WTC11 (cell line): ENCODE data around the gene ADRB2. TPM values are rescaled to one million over a fixed set of nuclear protein-coding genes. Genes with fewer than 3 reads are reported as not detected.

Experiments used
- ATAC-seq: fragments of 200-7000 bp; cut with Tn5 transposase; 2 replicates; pipeline ENCODE4 v1.10.0; 2021; ENCODE audit warnings: mild to moderate bottlenecking, moderate library complexity
- CTCF ChIA-PET: fragments of 300-600 bp; sonication (Branson Sonifier 250); formaldehyde crosslinking; loops from one replicate; lab custom pipeline; 2021; ENCODE audit warnings: antibody characterized with exemption; lab: Charles Lee
- POLR2A ChIA-PET: fragments of 350-600 bp; sonication (Branson Sonifier 250); formaldehyde crosslinking; loops from one replicate; lab custom pipeline; 2021; ENCODE audit warnings: antibody characterized with exemption; lab: Charles Lee
- DNase-seq: peaks from one replicate; pipeline ENCODE4 v3.0.0; 2021; ENCODE audit warnings: low spot score
- H3K27ac Mint-ChIP-seq: 2 replicates; pipeline ENCODE4 v1.8.0; 2021; ENCODE audit warnings: mixed read lengths
- H3K27me3 Mint-ChIP-seq: 2 replicates; pipeline ENCODE4 v1.8.0; 2021; ENCODE audit warnings: low read depth, mild to moderate bottlenecking, moderate library complexity, mixed read lengths
- H3K36me3 Mint-ChIP-seq: 2 replicates; pipeline ENCODE4 v1.8.0; 2021; ENCODE audit warnings: mixed read lengths
- H3K4me1 Mint-ChIP-seq: 2 replicates; pipeline ENCODE4 v1.8.0; 2022; ENCODE audit warnings: mixed read lengths
- H3K4me3 Mint-ChIP-seq: 2 replicates; pipeline ENCODE4 v1.8.0; 2021; ENCODE audit warnings: mild to moderate bottlenecking, moderate library complexity, mixed read lengths
- H3K9me3 Mint-ChIP-seq: 2 replicates; pipeline ENCODE4 v1.8.0; 2021; ENCODE audit warnings: mixed read lengths
- CREB1 ChIP-seq: sonication (generic); formaldehyde crosslinking; IDR thresholded peaks from 2 replicates; pipeline ENCODE4 v1.8.0; 2023; ENCODE audit warnings: mild to moderate bottlenecking, missing genetic modification reagents
- CTCF ChIP-seq: fragments of 200-600 bp; IDR thresholded peaks from 2 replicates; pipeline ENCODE4 v1.8.0; 2022; ENCODE audit warnings: antibody characterized with exemption
- E2F4 ChIP-seq: sonication (generic); formaldehyde crosslinking; IDR thresholded peaks from 2 replicates; pipeline ENCODE4 v1.8.1; 2022; ENCODE audit warnings: low read depth, mild to moderate bottlenecking, moderate library complexity, missing genetic modification reagents, borderline replicate concordance
- ERG ChIP-seq: fragments of 250-450 bp; sonication (Bioruptor Pico); IDR thresholded peaks from 2 replicates; pipeline ENCODE4 v1.8.0; 2021; ENCODE audit warnings: mild to moderate bottlenecking
- GTF2I ChIP-seq: fragments of 250-450 bp; sonication (Bioruptor Pico); conservative IDR thresholded peaks from 2 replicates; pipeline ENCODE4 v1.4.0; 2021; ENCODE audit warnings: mild to moderate bottlenecking
- IRF1 ChIP-seq: sonication (generic); formaldehyde crosslinking; IDR thresholded peaks from 2 replicates; pipeline ENCODE4 v1.8.0; 2023; ENCODE audit warnings: missing genetic modification reagents
- OVOL2 ChIP-seq: fragments of 250-450 bp; sonication (Bioruptor Pico); IDR thresholded peaks from 2 replicates; pipeline ENCODE4 v1.9.0; 2021; ENCODE audit warnings: mild to moderate bottlenecking, borderline replicate concordance
- SMAD4 ChIP-seq: sonication (generic); formaldehyde crosslinking; IDR thresholded peaks from 2 replicates; pipeline ENCODE4 v1.8.0; 2022; ENCODE audit warnings: mild to moderate bottlenecking, missing genetic modification reagents
- TEAD1 ChIP-seq: sonication (generic); formaldehyde crosslinking; IDR thresholded peaks from 2 replicates; pipeline ENCODE4 v1.8.0; 2022; ENCODE audit warnings: mild to moderate bottlenecking, missing genetic modification reagents
- ZNF396 ChIP-seq: fragments of 250-450 bp; sonication (Bioruptor Pico); IDR thresholded peaks from 2 replicates; pipeline ENCODE4 v1.8.0; 2021; ENCODE audit warnings: mild to moderate bottlenecking, moderate library complexity, borderline replicate concordance
- ZSCAN18 ChIP-seq: fragments of 250-450 bp; sonication (Bioruptor Pico); IDR thresholded peaks from 2 replicates; pipeline ENCODE4 v2.1.2; 2022; ENCODE audit warnings: mild to moderate bottlenecking, moderate library complexity
- total RNA-seq: library from RNA; stranded (reverse); gene quantifications from 3 replicates; pipeline ENCODE4 v1.2.3, GENCODE V29; 2021
- TF ChIP-seq, protein P1 (sequence below): sonication (generic); formaldehyde crosslinking; IDR thresholded peaks from 2 replicates; pipeline ENCODE4 v1.8.1; 2023; ENCODE audit warnings: mild to moderate bottlenecking, missing genetic modification reagents
- TF ChIP-seq, protein P2 (sequence below): sonication (generic); formaldehyde crosslinking; IDR thresholded peaks from 2 replicates; pipeline ENCODE4 v1.8.0; 2023; ENCODE audit warnings: mild to moderate bottlenecking, missing genetic modification reagents
- TF ChIP-seq, protein P3 (sequence below): sonication (generic); formaldehyde crosslinking; IDR thresholded peaks from 2 replicates; pipeline ENCODE4 v1.8.1; 2023; ENCODE audit warnings: mild to moderate bottlenecking, missing genetic modification reagents, moderate library complexity
- TF ChIP-seq, protein P4 (sequence below): sonication (generic); formaldehyde crosslinking; IDR thresholded peaks from 2 replicates; pipeline ENCODE4 v1.8.0; 2022; ENCODE audit warnings: mild to moderate bottlenecking, missing genetic modification reagents

Gene ADRB2
- total RNA-seq, 1 experiment from 2014 or later = 1.2 TPM

DNA sequence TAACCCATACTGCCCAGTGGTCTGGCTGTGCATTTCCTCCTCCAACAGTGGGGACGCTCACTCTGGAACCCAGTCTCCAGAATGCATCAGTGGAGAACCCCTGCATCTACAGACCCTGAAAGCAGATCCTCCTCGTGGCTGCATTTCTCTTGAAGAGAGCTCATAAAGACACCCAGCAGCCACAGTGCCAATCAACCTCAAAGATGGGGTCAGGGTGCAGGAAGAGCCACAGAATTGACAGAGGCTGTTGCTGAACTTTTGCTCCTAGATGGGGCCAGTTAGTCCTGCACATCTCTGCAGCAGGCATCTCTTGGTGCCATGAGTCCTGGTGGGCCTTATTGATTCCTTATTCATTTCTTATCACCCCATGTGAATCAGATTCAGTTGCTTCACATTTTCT, 39.6 kb downstream of the ADRB2 start:
- TF ChIP-seq ZNF396 (CRISPR knock-in tag) (no peak), SMAD4 (CRISPR knock-in tag) (no peak), CREB1 (CRISPR knock-in tag) (no peak), OVOL2 (CRISPR knock-in tag) (no peak), GTF2I (CRISPR knock-in tag) (no peak), IRF1 (CRISPR knock-in tag) (no peak), E2F4 (CRISPR knock-in tag) (no peak), ERG (CRISPR knock-in tag) (no peak), CTCF (no peak), ZSCAN18 (no peak), TEAD1 (CRISPR knock-in tag) (no peak)
- TF ChIP-seq, protein P1, sequence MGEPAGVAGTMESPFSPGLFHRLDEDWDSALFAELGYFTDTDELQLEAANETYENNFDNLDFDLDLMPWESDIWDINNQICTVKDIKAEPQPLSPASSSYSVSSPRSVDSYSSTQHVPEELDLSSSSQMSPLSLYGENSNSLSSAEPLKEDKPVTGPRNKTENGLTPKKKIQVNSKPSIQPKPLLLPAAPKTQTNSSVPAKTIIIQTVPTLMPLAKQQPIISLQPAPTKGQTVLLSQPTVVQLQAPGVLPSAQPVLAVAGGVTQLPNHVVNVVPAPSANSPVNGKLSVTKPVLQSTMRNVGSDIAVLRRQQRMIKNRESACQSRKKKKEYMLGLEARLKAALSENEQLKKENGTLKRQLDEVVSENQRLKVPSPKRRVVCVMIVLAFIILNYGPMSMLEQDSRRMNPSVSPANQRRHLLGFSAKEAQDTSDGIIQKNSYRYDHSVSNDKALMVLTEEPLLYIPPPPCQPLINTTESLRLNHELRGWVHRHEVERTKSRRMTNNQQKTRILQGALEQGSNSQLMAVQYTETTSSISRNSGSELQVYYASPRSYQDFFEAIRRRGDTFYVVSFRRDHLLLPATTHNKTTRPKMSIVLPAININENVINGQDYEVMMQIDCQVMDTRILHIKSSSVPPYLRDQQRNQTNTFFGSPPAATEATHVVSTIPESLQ (CRISPR knock-in tag) = no peak
- TF ChIP-seq, protein P2, sequence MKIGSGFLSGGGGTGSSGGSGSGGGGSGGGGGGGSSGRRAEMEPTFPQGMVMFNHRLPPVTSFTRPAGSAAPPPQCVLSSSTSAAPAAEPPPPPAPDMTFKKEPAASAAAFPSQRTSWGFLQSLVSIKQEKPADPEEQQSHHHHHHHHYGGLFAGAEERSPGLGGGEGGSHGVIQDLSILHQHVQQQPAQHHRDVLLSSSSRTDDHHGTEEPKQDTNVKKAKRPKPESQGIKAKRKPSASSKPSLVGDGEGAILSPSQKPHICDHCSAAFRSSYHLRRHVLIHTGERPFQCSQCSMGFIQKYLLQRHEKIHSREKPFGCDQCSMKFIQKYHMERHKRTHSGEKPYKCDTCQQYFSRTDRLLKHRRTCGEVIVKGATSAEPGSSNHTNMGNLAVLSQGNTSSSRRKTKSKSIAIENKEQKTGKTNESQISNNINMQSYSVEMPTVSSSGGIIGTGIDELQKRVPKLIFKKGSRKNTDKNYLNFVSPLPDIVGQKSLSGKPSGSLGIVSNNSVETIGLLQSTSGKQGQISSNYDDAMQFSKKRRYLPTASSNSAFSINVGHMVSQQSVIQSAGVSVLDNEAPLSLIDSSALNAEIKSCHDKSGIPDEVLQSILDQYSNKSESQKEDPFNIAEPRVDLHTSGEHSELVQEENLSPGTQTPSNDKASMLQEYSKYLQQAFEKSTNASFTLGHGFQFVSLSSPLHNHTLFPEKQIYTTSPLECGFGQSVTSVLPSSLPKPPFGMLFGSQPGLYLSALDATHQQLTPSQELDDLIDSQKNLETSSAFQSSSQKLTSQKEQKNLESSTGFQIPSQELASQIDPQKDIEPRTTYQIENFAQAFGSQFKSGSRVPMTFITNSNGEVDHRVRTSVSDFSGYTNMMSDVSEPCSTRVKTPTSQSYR (CRISPR knock-in tag) = no peak
- TF ChIP-seq, protein P3, sequence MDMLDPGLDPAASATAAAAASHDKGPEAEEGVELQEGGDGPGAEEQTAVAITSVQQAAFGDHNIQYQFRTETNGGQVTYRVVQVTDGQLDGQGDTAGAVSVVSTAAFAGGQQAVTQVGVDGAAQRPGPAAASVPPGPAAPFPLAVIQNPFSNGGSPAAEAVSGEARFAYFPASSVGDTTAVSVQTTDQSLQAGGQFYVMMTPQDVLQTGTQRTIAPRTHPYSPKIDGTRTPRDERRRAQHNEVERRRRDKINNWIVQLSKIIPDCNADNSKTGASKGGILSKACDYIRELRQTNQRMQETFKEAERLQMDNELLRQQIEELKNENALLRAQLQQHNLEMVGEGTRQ = no peak
- TF ChIP-seq, protein P4, sequence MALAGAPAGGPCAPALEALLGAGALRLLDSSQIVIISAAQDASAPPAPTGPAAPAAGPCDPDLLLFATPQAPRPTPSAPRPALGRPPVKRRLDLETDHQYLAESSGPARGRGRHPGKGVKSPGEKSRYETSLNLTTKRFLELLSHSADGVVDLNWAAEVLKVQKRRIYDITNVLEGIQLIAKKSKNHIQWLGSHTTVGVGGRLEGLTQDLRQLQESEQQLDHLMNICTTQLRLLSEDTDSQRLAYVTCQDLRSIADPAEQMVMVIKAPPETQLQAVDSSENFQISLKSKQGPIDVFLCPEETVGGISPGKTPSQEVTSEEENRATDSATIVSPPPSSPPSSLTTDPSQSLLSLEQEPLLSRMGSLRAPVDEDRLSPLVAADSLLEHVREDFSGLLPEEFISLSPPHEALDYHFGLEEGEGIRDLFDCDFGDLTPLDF (CRISPR knock-in tag) = no peak
- ChIA-PET POLR2A (no interaction called here), CTCF (no interaction called here)
- no peaks in the 10 kb centered on the region for H3K9me3 Mint-ChIP-seq
- H3K27me3 Mint-ChIP-seq = no peaks in the 10 kb centered on the region
- no peaks in the 10 kb centered on the region for H3K36me3 Mint-ChIP-seq
- no peak overlapping the region for H3K4me3 Mint-ChIP-seq
- ATAC-seq (no peak), DNase-seq (no peak)
- H3K4me1 Mint-ChIP-seq = no peaks in the 10 kb centered on the region
- no peak overlapping the region for H3K27ac Mint-ChIP-seq
